Activated CD4-positive, CD25-positive, alpha-beta regulatory T cell treated with anti-CD3 and anti-CD28 coated beads, Interleukin-2, amount 50 U/mL, for 16 hours (primary cell): ENCODE data around the gene KRT26.

ENCODE experiments used
- DNase-seq: peaks from one replicate; pipeline ENCODE4 v3.0.0-alpha.2; 2020; ENCODE audit warnings: low read depth, low spot score

The KRT26 gene

GRCh38 chr17:40730970-40731369 is 41.0 kb downstream of the KRT26 start:
- DNase-seq: no peak

- no peak for DNase-seq
These were observed 44.4 kb downstream of the KRT26 start for GRCh38 chr17:40727447-40728231.

- no peak for DNase-seq
These were observed 45.1 kb downstream of the KRT26 start for GRCh38 chr17:40726919-40727318.

GRCh38 chr17:40724656-40725055 is 47.3 kb downstream of the KRT26 start:
- DNase-seq: no peak

- no peak for DNase-seq
These were observed 49.8 kb downstream of the KRT26 start for GRCh38 chr17:40722241-40722640.

- no peak for DNase-seq
These were observed 51.1 kb downstream of the KRT26 start for GRCh38 chr17:40720899-40721298.

- DNase-seq: no peak
These were observed 53.1 kb downstream of the KRT26 start for GRCh38 chr17:40718930-40719329.

- DNase-seq: no peak
These were observed 54.2 kb downstream of the KRT26 start for GRCh38 chr17:40717776-40718175.
